Measurements from ENCODE around the gene PDGFRA.

Gene PDGFRA

DNA sequence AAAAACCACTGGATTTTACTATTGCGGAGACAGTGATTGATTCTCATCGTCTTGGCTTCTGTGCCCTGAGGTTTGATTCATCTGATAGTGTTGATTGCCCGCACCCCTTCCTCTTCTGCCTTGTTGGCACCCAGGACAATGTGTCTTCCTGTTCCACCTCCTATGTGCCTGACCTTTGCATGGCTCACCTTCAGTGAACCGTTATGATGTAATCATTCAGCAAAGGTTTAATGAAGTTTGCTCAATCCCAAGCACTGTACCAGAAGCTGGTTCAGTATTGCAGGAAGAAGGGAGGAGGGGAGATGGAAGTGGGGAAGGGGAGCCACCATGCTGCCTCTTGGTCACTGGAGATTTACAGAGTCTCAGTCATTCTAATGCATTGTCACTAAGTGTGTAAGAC lies 36.3 kb downstream of the PDGFRA start:
- no peak for DNase-seq

DNA sequence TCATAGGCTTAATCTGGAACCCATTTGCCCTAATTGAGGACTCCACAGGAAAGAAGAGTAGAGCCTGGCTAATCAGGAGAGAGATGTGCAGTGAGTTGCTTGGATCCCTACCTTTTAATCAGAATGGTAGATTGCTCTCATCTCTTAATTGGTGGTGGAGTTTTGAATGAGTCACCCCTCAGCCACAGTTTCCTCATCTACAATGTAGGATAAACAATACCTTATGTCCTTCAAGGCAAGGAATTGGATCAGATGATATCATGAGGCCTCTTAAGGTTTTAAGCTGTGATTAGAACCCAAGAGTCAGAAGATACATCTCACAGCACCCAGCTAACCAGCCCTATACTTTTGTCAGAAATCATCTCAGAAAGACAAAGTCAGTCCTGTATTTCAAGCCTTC lies 39.1 kb downstream of the PDGFRA start:
- DNase-seq, result no peak

DNA sequence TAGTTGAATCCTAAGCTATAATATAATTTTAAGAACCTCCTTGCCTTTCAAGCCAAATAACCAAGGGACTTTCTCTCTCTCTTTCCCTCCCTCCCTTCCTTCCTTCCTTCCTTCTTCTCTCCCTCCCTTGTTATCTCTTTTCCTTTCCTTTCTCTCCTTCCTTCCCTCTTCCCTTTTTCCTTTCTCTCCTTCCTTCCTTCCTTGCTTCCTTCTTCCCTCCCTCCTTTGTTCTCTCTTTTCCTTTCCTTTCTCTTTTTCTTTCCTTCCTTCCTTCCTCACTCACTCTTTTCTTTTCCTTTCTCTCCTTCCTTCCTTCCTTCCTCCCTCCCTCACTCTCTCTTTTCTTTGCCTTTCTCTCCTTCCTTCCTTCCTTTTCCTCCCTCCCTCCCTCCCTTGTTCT lies 42.4 kb downstream of the PDGFRA start:
- no peak for DNase-seq

DNA sequence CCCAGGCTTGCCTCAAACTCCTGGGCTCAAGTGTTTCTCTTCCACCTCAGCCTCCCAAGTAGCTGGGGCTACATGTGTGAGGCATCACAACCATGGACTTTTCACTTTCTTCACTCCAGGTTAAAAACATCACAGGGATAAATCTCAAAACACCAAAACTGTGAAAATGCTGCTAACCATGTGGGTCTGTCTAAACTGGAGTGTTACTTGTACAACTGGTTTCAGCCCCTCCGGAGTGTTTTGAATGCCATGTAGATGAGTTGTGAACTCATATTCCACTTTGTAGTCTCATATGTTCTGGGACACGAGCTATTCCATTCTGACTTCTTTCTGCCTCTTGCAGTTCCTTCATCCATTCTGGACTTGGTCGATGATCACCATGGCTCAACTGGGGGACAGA lies 43.0 kb downstream of the PDGFRA start:
- no peak for DNase-seq

DNA sequence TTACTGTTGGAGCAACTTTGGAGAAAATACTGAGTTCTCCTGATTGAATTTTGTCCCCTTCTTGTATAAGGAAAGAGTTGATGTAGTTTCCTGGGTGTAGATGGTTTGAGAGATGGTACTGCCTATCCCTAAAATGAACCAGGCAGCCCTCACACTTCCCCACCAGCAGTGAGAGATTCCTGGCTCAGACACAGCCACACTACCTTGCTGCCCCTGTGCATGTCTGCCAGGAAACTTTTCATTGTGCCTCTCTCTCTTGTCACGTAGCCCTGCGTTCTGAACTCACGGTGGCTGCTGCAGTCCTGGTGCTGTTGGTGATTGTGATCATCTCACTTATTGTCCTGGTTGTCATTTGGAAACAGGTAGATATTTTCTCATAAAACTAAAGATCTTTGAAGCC lies 45.2 kb downstream of the PDGFRA start:
- no peak for DNase-seq

DNA sequence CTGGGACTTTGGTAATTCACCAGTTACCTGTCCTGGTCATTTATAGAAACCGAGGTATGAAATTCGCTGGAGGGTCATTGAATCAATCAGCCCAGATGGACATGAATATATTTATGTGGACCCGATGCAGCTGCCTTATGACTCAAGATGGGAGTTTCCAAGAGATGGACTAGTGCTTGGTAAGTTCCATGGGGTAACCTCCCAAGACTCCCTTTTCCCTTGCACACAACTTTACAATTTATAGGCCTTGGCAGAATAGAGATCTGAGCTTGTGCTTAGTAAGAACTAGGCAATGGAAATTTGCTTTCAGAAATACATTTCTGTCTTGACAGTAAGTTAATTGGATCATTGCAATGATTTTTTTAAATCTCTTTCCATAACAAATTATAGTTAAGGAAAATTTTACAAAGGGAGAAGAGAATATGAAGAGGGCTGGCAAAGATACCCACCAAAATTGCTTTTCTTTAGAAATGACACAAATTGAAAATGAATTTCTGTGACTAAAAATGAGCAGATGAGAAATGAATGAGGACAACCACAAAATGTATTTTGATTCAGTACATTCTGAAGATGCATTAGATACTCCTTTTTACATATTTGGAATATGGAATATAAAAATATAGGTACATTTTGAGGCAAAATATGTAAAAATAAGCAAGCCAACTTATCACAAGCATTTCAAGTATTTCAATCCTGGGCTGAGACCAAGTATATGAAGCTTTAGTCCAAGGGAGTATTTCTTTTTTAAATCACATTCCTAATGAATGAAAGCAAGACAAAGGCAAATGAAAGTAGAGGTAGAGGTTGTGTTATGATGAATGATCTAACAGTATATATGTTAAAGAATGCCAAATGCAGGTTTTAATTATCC lies 45.9 kb downstream of the PDGFRA start:
- no peak for DNase-seq

DNA sequence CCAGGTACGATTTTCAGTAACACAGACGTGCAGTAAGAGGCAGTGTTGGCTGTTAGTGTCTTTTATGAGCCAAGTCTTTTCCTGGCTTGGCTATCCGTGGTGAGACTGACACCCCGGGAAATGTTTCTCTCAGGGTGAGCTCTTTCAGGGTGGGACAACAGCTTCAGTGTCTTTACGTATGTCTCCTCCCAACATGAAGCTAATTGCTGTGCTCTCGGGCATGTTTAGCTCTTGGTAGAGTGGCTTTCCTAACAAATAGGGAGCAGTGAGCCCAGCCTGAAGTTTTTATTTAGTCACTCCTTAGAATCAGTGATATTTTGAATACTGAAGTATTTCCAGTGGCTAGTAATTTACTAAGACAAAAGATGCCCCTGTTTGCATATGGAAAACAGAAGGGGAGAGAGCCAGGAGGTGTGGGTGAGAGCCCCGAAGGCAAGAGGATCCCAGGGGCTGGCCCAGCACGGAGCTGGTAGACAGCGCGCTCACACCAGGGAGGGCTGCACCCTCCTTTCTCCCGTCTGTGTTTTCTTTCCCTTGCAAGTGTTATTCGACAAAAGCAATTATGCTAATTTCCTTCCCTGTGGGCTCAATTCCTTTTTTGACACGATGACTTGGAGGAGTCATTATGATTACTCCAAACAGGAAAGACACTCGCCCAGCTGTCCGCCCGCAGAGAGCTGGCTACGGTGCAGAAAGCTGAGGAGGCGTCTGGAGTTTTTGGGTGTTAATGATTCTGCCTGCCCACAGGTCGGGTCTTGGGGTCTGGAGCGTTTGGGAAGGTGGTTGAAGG lies 47.7 kb downstream of the PDGFRA start:
- DNase-seq, result no peak

DNA sequence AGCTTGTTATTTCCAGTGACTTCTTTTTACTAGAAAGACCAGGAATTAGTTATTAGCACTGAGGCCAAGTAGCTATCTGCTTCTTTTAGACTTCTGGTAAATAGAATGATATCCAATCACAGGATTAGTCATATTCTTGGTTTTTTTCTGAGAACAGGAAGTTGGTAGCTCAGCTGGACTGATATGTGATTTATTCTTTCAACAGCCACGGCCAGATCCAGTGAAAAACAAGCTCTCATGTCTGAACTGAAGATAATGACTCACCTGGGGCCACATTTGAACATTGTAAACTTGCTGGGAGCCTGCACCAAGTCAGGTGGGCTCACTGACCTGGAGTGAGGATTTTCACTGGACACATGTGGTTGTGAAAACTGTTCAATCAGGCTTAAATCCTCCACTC lies 48.6 kb downstream of the PDGFRA start:
- DNase-seq, result no peak

DNA sequence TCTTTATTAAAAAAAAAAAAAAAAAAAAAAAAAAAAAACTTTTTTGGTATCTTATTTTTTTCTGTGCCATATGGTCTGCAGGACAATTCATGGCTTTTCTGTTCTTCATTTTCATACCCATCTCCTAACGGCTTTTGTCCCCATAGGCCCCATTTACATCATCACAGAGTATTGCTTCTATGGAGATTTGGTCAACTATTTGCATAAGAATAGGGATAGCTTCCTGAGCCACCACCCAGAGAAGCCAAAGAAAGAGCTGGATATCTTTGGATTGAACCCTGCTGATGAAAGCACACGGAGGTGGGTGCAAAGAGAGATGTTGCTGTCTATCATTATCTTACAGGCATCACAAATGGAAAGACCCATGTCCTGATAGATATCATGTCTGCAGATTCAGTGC lies 49.1 kb downstream of the PDGFRA start:
- DNase-seq, result no peak

DNA sequence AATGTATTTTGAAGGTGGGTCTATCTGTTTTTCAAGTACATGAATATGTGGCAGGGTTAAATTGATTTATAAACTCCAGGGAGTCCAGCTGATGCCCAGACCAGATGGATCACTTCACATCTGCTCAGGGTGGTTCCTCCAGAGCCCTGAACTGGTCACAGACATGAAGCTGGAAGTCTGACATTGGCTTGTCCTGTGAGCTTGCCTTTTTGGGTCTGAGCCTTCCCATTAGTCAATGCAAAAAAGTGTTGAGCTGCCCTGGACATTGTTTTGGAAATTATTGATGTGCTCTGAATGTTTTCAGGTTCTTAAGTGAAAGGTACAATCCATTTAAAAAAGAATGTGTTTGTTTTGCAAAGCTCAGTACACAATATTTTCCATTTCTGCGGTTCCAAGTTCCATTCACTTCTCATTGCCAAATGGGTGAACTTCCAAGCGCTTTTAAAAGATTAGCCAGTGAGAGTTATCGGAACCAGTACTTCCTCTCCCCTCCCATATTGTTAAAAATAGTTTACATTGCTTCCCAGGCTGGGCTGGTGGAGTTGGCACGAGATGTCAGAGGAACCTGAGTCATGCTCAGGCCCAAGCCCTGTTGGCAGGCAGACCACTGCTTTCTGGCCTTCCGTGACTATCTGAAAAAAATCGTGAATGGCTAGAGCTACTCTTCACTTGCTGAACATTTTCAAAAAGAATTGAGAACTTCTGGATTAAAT lies 52.1 kb downstream of the PDGFRA start:
- DNase-seq, result no peak

DNA sequence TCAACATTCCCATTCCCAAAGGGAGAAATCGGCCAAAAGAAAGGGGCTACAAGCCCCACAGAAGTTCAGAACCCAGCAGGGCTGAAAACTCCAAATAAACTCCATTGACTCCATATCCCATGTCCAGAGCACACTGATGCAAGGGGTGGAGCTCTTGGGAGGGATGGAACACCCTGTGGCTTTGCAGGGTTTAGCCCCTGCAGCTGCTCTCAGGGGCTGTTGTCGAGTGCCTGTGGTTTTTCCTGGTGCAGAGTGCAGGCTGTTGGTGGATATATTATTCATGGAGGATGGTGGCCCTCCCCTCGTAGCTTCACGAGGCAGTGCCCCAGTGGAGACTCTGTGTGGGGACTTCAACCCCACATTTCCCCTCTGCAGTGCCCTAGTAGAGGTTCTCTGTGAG lies 53.7 kb downstream of the PDGFRA start:
- DNase-seq, result no peak

DNA sequence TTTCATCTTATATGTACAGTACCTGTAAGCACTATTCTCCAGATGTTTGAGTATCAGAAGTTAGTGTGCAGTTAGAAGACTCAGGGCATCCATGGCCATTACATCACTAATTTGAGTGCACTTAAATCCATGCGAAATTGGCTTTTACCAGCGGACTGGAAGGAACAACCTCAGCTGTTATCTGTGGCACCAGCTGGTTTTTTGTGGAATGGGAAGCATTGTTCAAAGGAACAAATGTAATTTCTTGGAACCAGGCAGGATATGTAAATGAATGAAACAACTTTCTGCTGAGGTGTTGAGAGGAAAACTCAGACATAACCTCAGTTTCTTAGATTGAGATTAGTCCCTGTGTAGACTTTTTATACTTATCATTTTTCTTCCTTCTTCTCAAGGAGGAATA lies 60.2 kb downstream of the PDGFRA start:
- no peak for DNase-seq

DNA sequence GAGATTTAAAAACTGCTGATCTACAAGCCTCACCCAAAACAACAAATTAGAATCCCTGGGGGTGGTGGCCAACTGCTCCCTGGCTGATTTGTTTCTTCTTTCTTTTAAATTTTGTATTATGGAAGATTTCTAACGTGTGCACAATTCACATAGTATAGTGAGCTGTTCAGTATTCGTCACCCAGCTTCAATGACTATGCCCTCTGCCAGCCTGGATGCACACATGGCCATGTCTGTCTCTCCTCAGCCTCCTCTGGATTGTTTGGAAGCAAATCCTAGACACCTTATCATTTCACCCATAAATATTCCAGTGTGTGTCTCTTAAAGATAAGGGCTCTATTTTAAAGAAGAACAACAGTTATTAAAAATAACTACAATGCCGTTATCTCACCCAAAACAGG lies 61.9 kb downstream of the PDGFRA start:
- DNase-seq, result no peak

DNA sequence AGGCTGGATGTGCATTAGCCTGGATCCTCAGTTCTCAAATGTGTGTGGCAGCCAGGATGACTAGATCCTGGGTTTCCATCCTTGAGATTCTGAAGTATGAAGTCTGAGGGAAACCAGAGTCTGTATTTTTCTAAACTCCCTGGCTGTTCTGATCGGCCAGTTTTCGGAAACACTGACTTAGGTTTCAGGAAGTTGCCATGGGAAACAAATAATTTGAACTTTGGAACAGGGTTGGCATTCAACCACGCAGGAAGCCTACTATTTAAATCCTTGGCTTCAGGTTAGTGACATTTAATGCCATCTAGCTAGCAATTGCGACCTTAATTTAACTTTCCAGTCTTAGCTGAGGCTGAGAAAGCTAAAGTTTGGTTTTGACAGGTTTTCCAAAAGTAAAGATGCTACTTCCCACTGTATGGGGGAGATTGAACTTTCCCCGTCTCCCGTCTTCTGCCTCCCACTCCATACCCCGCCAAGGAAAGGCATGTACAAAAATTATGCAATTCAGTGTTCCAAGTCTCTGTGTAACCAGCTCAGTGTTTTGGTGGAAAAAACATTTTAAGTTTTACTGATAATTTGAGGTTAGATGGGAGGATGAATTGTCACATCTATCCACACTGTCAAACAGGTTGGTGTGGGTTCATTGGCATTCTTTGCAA lies 67.6 kb downstream of the PDGFRA start:
- DNase-seq, result no peak

DNA sequence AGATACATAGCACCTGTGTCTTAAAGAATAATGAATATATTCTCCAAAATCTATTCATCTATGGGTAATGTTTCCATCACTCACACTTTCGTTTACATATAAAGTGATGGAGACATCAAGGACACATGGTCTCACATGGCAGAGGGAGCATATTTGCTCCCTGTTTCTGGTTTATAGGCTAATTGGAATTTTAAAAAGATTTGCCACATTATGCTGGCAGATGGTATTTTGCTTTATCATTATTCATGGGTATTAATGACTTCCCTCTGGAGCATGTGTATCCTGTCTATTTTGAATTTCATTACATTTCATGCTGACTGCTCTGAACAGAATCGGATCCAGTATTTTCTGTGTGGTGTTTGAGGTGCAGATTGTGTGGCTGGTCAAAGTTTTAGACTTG lies 79.0 kb downstream of the PDGFRA start:
- DNase-seq, result no peak

DNA sequence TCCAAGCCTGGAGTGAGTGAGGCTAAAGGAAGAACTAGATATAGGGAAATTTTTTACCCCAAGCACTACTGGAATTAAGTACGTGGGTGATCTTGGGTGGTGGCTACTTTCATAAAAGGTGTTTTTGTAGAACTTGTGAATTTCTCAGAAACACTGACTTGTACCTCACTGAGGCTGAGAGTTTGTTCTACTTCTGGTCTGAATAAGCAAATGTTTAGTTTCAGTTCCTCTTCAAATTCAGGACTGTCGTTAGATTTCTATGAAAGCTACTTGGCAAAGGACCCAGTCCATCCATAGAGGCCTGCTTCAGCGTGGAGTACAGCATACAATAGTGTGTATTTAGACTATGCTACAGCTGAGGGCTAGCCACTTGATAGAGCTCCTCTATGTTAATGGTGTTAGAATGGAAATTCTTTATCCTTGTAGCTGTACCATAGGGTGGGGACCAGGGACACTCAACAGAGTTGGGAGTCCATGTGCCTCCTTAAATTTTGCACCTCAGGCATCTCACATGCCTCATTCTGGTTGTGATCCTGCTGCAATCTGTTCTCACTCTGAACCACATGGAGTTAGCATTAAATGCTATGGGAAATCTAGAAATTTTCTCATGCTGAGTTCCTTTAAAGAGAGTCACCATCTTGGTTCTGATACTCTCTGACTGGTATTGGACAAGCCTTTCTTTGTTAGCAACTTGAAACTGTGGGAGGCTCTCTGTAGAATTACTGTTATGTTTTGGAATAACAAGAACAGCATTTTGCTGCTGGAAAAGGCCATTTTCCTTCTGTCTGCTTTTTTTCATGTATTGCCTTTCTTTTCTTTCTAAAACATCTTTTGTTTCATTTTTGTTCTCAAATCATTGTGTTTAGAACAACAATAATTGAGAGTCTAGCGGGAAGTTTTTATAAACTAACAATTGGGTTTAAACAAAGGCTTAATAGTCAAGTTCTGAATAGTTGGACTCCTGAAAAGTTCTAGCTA lies 86.8 kb downstream of the PDGFRA start:
- no peak for DNase-seq

DNA sequence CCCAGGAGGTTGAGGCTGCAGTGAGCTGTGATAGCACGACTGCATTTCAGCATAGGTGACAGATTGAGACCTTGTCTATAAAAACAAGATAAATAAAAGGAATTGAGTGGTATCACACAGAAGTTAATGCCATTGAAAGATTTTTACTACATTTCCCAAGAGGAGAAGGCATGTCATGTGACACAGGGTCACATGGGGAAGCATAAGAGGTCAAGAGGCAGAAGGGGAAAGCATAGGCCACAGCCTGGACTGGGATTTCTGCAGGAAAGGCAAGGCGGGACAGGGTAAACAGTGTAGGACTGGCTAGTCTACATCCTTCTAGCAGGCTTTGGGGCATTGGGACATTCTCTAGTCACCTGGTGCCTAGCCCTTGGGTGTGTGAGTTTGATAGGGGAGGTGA lies 88.6 kb downstream of the PDGFRA start:
- no peak for DNase-seq

DNA sequence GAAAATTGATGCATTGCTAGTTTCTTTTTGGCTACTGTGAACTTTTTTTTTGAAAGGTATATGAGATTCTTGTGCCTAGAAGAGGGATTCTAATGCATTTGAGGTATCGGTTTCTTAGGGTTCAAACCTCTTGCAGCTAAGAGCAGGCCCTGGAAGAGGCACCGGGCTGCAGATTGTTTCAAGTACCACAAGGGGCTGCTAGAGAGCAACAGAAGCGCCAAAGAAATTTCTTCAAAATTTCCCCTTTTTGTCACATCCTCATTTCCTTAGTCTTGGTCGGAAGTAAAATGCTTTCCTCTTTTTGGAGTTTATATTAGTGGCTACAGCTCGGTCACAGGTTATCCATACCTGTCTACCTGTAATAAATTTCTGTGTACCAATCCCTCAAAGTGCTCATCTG lies 89.8 kb downstream of the PDGFRA start:
- DNase-seq, result no peak

DNA sequence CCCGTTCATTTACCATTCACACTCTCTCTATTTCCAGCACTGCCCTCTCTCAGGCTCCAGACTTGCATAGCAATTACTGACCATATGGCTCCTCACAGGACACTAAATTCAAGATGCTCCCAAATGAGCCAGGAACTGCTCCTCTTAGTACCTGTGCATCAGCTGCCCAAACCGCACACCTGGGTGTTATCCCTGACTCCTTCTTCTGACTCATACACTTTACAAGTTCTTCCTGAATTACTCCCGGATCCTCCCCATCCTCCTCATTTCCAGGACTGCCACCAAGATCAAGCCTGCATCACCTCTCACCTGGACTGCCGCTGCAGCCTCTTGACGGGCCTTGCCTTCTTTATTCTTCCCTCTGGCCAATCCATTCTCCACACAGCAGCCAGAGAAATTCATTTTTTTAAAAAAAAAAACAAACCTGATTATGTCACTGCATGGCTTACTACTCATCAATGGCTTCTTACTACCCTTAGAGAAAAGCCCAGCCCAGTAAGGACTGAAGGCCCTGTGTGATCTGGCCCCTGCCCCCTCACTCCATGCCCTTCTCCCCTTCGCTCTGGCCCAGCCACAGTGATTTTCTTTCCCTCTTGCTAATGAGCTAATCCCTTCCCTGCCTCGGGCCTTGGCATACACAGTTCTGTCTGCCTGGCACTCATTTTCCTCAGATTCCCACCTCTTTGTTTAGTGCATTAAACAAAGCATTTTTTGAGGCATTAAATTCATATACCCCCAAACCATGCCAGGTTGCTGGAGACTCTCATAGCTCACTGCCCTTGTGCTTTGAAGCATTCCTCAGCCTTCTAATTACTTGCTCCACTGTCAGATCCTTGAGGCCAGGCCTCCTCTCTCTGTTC lies 92.0 kb downstream of the PDGFRA start:
- no peak for DNase-seq

DNA sequence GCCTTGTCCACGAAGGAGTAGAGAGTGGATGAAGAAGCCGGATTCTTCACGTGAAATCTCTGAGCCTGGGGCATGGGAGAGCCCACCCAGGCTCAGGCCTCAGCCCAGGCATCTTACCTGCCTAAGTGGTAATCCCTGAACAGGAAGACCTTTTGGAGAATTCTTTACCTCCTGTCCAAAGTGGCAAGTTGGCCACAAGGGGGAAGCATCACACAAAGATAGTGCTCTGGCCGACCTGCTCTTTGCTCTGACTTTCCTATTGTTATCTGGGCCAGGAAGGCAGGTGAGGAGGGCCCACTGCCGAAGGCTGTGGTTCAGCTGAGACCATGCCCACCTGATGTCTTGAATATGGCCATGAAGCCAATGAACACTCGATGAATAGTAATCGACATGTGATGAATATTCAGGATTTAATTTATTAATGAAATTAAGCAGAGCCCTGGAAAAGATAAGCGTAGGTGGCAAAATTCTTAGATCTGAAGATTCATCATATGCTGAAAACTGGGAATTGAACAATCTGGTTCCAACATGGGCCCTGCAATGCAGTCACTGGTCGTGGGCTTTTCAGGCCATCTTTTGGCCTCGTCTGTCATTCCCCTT lies 93.8 kb downstream of the PDGFRA start:
- peak; percentile 81 for DNase-seq

DNA sequence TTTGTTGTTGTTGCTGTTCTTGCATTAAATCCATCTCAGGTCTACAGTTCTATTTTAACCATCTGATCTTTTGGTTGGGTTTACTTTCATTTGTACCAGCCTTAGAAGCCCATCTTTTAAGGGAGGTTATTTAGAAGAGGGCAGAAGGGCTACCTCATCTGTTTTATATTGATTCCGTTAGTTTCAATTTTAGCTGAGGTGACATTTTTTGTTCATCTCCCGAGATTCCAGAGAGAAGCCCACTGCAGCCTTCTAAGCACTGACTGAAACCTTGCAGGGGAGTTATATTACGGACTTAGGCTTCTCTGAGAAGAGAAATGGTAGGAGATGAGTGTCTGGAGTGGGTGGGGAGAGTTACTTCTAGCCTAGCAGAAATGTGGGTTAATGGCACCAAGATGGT lies 101.8 kb downstream of the PDGFRA start:
- DNase-seq, result no peak

All from islet precursor cell (in vitro differentiated cells).